Measurements from ENCODE around the gene TMBIM4.

GRCh38 chr12:66194122-66194521 is 24.3 kb upstream of the TMBIM4 start:
- TF ChIP-seq YY1 (IDR thresholded peaks at IDR 0.05; ENCODE audit: insufficient read depth, insufficient read length) (no peak), SUZ12 (IDR thresholded peaks at IDR 0.05; ENCODE audit: extremely low read depth, insufficient read depth, insufficient read length) (no peak), ZNF274 (IDR thresholded peaks at IDR 0.05; ENCODE audit: low read depth, low read length) (no peak)

All from NT2/D1 (cell line).